ENCODE measurements around the gene KDR.

DNA sequence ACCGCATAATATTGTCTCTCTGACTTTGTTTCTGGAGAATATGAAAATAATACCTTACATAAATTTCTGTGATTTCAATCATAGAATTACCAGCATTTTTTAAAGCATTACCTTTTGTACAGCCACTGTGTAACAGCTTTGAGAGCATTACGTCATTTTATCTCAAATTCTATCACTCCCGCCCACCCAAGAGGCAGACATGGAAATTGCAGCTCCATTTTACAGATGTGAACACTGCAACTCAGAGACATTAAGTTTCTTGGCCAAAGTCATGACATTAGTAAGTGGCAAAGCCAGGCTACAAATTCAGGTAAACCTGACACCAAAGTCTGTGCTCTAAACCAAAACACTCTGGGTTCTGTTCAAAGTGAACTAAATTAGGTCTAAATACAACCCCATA is 33.6 kb upstream of the KDR start:
- TF ChIP-seq, protein P1, sequence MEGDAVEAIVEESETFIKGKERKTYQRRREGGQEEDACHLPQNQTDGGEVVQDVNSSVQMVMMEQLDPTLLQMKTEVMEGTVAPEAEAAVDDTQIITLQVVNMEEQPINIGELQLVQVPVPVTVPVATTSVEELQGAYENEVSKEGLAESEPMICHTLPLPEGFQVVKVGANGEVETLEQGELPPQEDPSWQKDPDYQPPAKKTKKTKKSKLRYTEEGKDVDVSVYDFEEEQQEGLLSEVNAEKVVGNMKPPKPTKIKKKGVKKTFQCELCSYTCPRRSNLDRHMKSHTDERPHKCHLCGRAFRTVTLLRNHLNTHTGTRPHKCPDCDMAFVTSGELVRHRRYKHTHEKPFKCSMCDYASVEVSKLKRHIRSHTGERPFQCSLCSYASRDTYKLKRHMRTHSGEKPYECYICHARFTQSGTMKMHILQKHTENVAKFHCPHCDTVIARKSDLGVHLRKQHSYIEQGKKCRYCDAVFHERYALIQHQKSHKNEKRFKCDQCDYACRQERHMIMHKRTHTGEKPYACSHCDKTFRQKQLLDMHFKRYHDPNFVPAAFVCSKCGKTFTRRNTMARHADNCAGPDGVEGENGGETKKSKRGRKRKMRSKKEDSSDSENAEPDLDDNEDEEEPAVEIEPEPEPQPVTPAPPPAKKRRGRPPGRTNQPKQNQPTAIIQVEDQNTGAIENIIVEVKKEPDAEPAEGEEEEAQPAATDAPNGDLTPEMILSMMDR (IDR thresholded peaks at IDR 0.05): no peak
- no peak for TF ChIP-seq POLR2A (IDR thresholded peaks at IDR 0.05)
